WTC11 (cell line): ENCODE results near the gene CS. TPM values are rescaled to one million over a fixed set of nuclear protein-coding genes. Genes with fewer than 3 reads are reported as not detected.

ENCODE experiments used
- ATAC-seq: fragments of 200-7000 bp; cut with Tn5 transposase; 2 replicates; pipeline ENCODE4 v1.10.0; 2021; ENCODE audit warnings: mild to moderate bottlenecking, moderate library complexity
- CTCF ChIA-PET: fragments of 300-600 bp; sonication (Branson Sonifier 250); formaldehyde crosslinking; loops from one replicate; lab custom pipeline; 2021; ENCODE audit warnings: antibody characterized with exemption; lab: Charles Lee
- POLR2A ChIA-PET: fragments of 350-600 bp; sonication (Branson Sonifier 250); formaldehyde crosslinking; loops from one replicate; lab custom pipeline; 2021; ENCODE audit warnings: antibody characterized with exemption; lab: Charles Lee
- DNase-seq: peaks from one replicate; pipeline ENCODE4 v3.0.0; 2021; ENCODE audit warnings: low spot score
- H3K27ac Mint-ChIP-seq: 2 replicates; pipeline ENCODE4 v1.8.0; 2021; ENCODE audit warnings: mixed read lengths
- H3K27me3 Mint-ChIP-seq: 2 replicates; pipeline ENCODE4 v1.8.0; 2021; ENCODE audit warnings: low read depth, mild to moderate bottlenecking, moderate library complexity, mixed read lengths
- H3K36me3 Mint-ChIP-seq: 2 replicates; pipeline ENCODE4 v1.8.0; 2021; ENCODE audit warnings: mixed read lengths
- H3K4me1 Mint-ChIP-seq: 2 replicates; pipeline ENCODE4 v1.8.0; 2022; ENCODE audit warnings: mixed read lengths
- H3K4me3 Mint-ChIP-seq: 2 replicates; pipeline ENCODE4 v1.8.0; 2021; ENCODE audit warnings: mild to moderate bottlenecking, moderate library complexity, mixed read lengths
- H3K9me3 Mint-ChIP-seq: 2 replicates; pipeline ENCODE4 v1.8.0; 2021; ENCODE audit warnings: mixed read lengths
- CBFB ChIP-seq: sonication (generic); formaldehyde crosslinking; IDR thresholded peaks from 2 replicates; pipeline ENCODE4 v1.8.1; 2022; ENCODE audit warnings: mild to moderate bottlenecking, low read depth, missing genetic modification reagents
- CREB1 ChIP-seq: sonication (generic); formaldehyde crosslinking; IDR thresholded peaks from 2 replicates; pipeline ENCODE4 v1.8.0; 2023; ENCODE audit warnings: mild to moderate bottlenecking, missing genetic modification reagents
- ESRRA ChIP-seq: sonication (generic); formaldehyde crosslinking; IDR thresholded peaks from 2 replicates; pipeline ENCODE4 v1.8.1; 2022; ENCODE audit warnings: mild to moderate bottlenecking, missing genetic modification reagents, borderline replicate concordance
- ETV6 ChIP-seq: sonication (generic); formaldehyde crosslinking; IDR thresholded peaks from 2 replicates; pipeline ENCODE4 v1.8.1; 2022; ENCODE audit warnings: mild to moderate bottlenecking, missing genetic modification reagents
- JAZF1 ChIP-seq: fragments of 250-450 bp; sonication (Bioruptor Pico); IDR thresholded peaks from 2 replicates; pipeline ENCODE4 v1.9.0; 2021; ENCODE audit warnings: moderate library complexity, mild to moderate bottlenecking, inconsistent platforms
- JUN ChIP-seq: sonication (generic); formaldehyde crosslinking; IDR thresholded peaks from 2 replicates; pipeline ENCODE4 v1.8.0; 2023; ENCODE audit warnings: mild to moderate bottlenecking, missing genetic modification reagents
- MYBL2 ChIP-seq: sonication (generic); formaldehyde crosslinking; IDR thresholded peaks from 2 replicates; pipeline ENCODE4 v1.8.1; 2023; ENCODE audit warnings: mild to moderate bottlenecking, moderate library complexity, missing genetic modification reagents
- NFYB ChIP-seq: sonication (generic); formaldehyde crosslinking; conservative IDR thresholded peaks from 2 replicates; pipeline ENCODE4 v1.8.0; 2022; ENCODE audit warnings: low read depth, missing genetic modification reagents
- NR3C1 ChIP-seq: sonication (generic); formaldehyde crosslinking; conservative IDR thresholded peaks from 2 replicates; pipeline ENCODE4 v1.8.1; 2023; ENCODE audit warnings: low read depth, mild to moderate bottlenecking, missing genetic modification reagents
- SMAD4 ChIP-seq: sonication (generic); formaldehyde crosslinking; IDR thresholded peaks from 2 replicates; pipeline ENCODE4 v1.8.0; 2022; ENCODE audit warnings: mild to moderate bottlenecking, missing genetic modification reagents
- total RNA-seq: library from RNA; stranded (reverse); gene quantifications from 3 replicates; pipeline ENCODE4 v1.2.3, GENCODE V29; 2021
- TF ChIP-seq, protein P1 (sequence below): fragments of 200-600 bp; IDR thresholded peaks from 2 replicates; pipeline ENCODE4 v1.8.0; 2022; ENCODE audit warnings: antibody characterized with exemption
- TF ChIP-seq, protein P2 (sequence below): sonication (generic); formaldehyde crosslinking; IDR thresholded peaks from 2 replicates; pipeline ENCODE4 v1.8.1; 2023; ENCODE audit warnings: mild to moderate bottlenecking, moderate library complexity, missing genetic modification reagents
- TF ChIP-seq, protein P3 (sequence below): sonication (generic); formaldehyde crosslinking; IDR thresholded peaks from 2 replicates; pipeline ENCODE4 v1.8.1; 2022; ENCODE audit warnings: missing genetic modification reagents, borderline replicate concordance
- TF ChIP-seq, protein P4 (sequence below): fragments of 250-450 bp; sonication (Bioruptor Pico); IDR thresholded peaks from 2 replicates; pipeline ENCODE4 v1.9.0; 2021; ENCODE audit warnings: mild to moderate bottlenecking
- TF ChIP-seq, protein P5 (sequence below): sonication (generic); formaldehyde crosslinking; IDR thresholded peaks from 2 replicates; pipeline ENCODE4 v1.8.1; 2023; ENCODE audit warnings: mild to moderate bottlenecking, missing genetic modification reagents

CS gene
- total RNA-seq, 1 experiment from 2014 or later: 275 TPM

DNA sequence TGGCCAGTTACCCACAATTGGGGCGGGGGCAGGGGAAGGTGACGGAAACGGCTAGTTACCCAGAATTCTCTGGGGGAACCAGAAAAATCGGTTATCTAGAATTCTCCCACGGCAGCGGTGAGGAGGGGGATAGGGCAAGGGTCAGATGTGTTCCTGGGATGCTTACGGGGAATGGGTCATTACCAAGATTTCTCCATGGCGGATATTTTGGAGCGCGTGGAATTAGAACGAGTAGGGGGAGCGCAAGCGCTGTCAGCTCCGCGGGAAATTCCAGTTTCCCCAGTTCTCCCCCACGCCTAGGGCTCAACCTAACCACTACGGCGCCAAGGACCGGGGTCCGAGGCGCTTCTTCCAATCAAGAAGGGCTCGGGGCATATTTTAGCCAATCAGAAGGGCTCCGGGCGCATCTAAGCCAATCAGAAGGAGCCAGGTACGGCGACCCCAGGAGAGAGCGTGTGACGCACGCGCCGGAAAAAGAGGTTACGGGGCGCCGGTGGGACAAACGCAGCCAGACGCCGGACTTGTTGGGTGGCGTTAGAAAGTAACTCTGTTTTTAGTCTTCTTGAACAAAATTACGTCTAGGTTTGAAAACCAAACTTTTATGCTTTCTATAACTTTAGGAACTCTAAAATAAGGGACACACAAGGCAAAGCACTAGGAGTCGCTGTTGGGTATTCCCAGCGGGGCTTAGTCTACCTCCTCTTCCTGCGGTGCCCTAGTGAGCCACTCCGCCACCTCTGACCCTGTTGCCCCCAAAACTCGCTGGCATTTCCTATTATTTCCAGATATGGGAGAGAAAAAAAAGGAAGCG lies 33.8 kb upstream of the CS start, which contains the start of gene PAN2 (continued):
- TF ChIP-seq MYBL2 (CRISPR knock-in tag): peak; percentile 52; the same call in 1 of the 2 replicates
- TF ChIP-seq, protein P1, sequence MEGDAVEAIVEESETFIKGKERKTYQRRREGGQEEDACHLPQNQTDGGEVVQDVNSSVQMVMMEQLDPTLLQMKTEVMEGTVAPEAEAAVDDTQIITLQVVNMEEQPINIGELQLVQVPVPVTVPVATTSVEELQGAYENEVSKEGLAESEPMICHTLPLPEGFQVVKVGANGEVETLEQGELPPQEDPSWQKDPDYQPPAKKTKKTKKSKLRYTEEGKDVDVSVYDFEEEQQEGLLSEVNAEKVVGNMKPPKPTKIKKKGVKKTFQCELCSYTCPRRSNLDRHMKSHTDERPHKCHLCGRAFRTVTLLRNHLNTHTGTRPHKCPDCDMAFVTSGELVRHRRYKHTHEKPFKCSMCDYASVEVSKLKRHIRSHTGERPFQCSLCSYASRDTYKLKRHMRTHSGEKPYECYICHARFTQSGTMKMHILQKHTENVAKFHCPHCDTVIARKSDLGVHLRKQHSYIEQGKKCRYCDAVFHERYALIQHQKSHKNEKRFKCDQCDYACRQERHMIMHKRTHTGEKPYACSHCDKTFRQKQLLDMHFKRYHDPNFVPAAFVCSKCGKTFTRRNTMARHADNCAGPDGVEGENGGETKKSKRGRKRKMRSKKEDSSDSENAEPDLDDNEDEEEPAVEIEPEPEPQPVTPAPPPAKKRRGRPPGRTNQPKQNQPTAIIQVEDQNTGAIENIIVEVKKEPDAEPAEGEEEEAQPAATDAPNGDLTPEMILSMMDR: 0 out of 2 replicates have a peak, but pooled peaks have one; percentile 24
- TF ChIP-seq NFYB: peak; percentile 86
- TF ChIP-seq, all 79 proteins: peak for 10

DNA sequence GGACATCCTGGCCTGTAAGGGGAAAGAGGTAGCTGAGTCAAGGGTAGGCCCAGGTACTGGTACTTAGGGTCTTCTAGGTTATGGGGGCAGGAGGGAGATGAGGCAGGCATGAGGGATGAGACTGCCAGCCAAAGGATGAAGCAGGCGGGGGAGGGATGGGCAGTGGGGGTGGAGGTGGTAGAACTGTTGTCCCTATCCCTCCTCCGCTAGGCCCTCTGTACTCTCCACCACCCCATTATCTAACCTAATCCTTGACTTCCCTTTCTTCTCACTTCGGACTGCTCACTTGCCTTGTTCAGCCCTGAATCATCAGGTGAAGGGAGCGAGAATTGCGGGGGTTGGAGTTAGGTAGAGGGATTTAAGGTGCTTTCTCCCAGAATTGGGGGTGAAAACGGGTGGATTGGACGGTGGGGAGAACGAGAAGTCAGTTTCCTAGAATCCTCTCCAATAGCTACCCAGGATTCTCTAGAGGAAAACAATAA lies 33.1 kb upstream of the CS start:
- peak overlapping the region; percentile 98 for H3K27ac Mint-ChIP-seq
- ChIA-PET CTCF (interaction anchor here (0.6 to 2.2 kb wide), 9 partner anchors 13 to 144 kb away, joined by 3 to 9 read pairs (median 3); partner anchors contain the start of genes ANKRD52, CNPY2, RNF41 and SMARCC2), POLR2A (interaction anchor here (0.7 to 1.7 kb wide), 3 partner anchors 27 to 76 kb away, joined by 3 to 9 read pairs (median 3); partner anchors contain the start of genes CS and STAT2)
- ATAC-seq (no peak), DNase-seq (no peak)
- peaks cover 32% of the 10 kb centered on the region for H3K4me1 Mint-ChIP-seq
- TF ChIP-seq JAZF1 (CRISPR knock-in tag): no peak
- no peak for TF ChIP-seq ESRRA (CRISPR knock-in tag)
- H3K9me3 Mint-ChIP-seq: no peaks in the 10 kb centered on the region
- no peaks in the 10 kb centered on the region for H3K36me3 Mint-ChIP-seq
- no peaks in the 10 kb centered on the region for H3K27me3 Mint-ChIP-seq
- peak overlapping the region; percentile 87 for H3K4me3 Mint-ChIP-seq

DNA sequence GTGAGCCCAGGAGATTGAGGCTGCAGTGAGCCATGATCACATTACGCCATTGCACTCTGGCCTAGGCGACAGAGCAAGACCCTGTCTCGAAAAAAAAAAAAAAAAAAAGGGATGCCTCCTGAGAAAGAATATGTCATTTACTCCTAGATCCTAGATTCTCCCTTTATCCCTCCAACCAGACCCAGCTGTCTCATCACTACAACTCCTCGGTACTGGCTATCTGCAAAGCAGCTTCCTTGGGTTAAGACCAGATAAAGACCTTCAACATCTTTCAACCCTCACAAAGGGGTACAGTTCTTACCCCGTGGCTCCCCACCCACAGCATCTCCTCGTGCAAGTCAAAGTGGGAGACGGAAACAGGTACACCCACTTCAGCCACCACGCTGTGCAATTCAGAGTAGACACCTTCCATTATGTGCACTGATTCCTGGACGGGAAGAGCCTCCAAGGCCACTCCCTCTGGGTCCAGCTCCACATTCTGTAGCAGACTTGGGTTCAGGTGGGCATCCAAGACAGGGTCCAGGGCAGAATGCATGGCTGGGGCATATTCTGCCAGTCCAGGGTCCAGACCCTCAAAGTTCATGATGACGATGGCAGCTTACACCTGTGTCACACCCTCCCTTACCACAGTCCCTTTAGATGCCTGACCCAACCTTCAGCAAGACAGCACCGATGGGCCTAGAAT lies 32.5 kb upstream of the CS start:
- H3K36me3 Mint-ChIP-seq: no peaks in the 10 kb centered on the region
- H3K4me3 Mint-ChIP-seq: peak overlapping the region; percentile 87
- H3K27me3 Mint-ChIP-seq: no peaks in the 10 kb centered on the region
- ATAC-seq (no peak), DNase-seq (no peak)
- H3K27ac Mint-ChIP-seq: peak overlapping the region; percentile 98
- CTCF ChIA-PET: interaction anchor here (0.6 to 2.2 kb wide), 10 partner anchors 14 to 213 kb away, joined by 3 to 9 read pairs (median 3); partner anchors contain the start of genes ANKRD52, CNPY2, RNF41 and SMARCC2
- no peak for TF ChIP-seq JUN (CRISPR knock-in tag)
- TF ChIP-seq, protein P2, sequence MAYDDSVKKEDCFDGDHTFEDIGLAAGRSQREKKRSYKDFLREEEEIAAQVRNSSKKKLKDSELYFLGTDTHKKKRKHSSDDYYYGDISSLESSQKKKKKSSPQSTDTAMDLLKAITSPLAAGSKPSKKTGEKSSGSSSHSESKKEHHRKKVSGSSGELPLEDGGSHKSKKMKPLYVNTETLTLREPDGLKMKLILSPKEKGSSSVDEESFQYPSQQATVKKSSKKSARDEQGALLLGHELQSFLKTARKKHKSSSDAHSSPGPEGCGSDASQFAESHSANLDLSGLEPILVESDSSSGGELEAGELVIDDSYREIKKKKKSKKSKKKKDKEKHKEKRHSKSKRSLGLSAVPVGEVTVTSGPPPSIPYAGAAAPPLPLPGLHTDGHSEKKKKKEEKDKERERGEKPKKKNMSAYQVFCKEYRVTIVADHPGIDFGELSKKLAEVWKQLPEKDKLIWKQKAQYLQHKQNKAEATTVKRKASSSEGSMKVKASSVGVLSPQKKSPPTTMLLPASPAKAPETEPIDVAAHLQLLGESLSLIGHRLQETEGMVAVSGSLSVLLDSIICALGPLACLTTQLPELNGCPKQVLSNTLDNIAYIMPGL (CRISPR knock-in tag): no peak
- no peak for TF ChIP-seq CREB1 (CRISPR knock-in tag)
- TF ChIP-seq, protein P3, sequence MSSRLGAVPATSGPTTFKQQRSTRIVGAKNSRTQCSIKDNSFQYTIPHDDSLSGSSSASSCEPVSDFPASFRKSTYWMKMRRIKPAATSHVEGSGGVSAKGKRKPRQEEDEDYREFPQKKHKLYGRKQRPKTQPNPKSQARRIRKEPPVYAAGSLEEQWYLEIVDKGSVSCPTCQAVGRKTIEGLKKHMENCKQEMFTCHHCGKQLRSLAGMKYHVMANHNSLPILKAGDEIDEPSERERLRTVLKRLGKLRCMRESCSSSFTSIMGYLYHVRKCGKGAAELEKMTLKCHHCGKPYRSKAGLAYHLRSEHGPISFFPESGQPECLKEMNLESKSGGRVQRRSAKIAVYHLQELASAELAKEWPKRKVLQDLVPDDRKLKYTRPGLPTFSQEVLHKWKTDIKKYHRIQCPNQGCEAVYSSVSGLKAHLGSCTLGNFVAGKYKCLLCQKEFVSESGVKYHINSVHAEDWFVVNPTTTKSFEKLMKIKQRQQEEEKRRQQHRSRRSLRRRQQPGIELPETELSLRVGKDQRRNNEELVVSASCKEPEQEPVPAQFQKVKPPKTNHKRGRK (CRISPR knock-in tag): no peak
- no peak for TF ChIP-seq NR3C1 (CRISPR knock-in tag)
- TF ChIP-seq CBFB: no peak
- TF ChIP-seq SMAD4 (CRISPR knock-in tag): no peak
- TF ChIP-seq ETV6 (CRISPR knock-in tag): no peak
- TF ChIP-seq, protein P4, sequence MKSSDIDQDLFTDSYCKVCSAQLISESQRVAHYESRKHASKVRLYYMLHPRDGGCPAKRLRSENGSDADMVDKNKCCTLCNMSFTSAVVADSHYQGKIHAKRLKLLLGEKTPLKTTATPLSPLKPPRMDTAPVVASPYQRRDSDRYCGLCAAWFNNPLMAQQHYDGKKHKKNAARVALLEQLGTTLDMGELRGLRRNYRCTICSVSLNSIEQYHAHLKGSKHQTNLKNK (CRISPR knock-in tag): no peak
- TF ChIP-seq, protein P5, sequence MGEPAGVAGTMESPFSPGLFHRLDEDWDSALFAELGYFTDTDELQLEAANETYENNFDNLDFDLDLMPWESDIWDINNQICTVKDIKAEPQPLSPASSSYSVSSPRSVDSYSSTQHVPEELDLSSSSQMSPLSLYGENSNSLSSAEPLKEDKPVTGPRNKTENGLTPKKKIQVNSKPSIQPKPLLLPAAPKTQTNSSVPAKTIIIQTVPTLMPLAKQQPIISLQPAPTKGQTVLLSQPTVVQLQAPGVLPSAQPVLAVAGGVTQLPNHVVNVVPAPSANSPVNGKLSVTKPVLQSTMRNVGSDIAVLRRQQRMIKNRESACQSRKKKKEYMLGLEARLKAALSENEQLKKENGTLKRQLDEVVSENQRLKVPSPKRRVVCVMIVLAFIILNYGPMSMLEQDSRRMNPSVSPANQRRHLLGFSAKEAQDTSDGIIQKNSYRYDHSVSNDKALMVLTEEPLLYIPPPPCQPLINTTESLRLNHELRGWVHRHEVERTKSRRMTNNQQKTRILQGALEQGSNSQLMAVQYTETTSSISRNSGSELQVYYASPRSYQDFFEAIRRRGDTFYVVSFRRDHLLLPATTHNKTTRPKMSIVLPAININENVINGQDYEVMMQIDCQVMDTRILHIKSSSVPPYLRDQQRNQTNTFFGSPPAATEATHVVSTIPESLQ: no peak
- TF ChIP-seq JAZF1 (CRISPR knock-in tag): no peak
- TF ChIP-seq ESRRA (CRISPR knock-in tag): no peak
- no peaks in the 10 kb centered on the region for H3K9me3 Mint-ChIP-seq
- POLR2A ChIA-PET: interaction anchor here (0.6 to 1.7 kb wide), 5 partner anchors 16 to 138 kb away, joined by 3 to 9 read pairs (median 4); partner anchors contain the start of genes CS and STAT2
- peaks cover 26% of the 10 kb centered on the region for H3K4me1 Mint-ChIP-seq
